Measurements from ENCODE around the gene LRRC28. TPM values are rescaled to one million over a fixed set of nuclear protein-coding genes. Genes with fewer than 3 reads are reported as not detected.

Gene LRRC28
- total RNA-seq, 1 donor from 2014 or later, result 23.8 TPM

GRCh38 chr15:99211926-99212325, 39.4 kb upstream of the LRRC28 start:
- no peaks in the 10 kb centered on the region for H3K9me3 ChIP-seq

GRCh38 chr15:99212406-99212805, 38.9 kb upstream of the LRRC28 start:
- Histone ChIP-seq H3K4me3 (no peak overlapping the region), H3K9me3 (no peaks in the 10 kb centered on the region), H3K36me3 (peaks cover 0 to 3% of the 10 kb centered on the region in 2 donors), H3K27me3 (no peaks in the 10 kb centered on the region), H3K27ac (no peak overlapping the region), H3K4me1 (no peaks in the 10 kb centered on the region)
- TF ChIP-seq POLR2AphosphoS5 (IDR thresholded peaks at IDR 0.05; ENCODE audit: insufficient read depth in 1 of 2, low read depth in 1 of 2) (no peak), CTCF (IDR thresholded peaks at IDR 0.05) (no peak), POLR2A (IDR thresholded peaks at IDR 0.05) (no peak)
- no peak for DNase-seq (ENCODE audit: extremely low spot score in 2 of 2)
- intact Hi-C loops (cut with DNase I), result loop anchor here (2.0 kb wide), 1 partner anchor 108 kb away; the partner anchor contains the start of gene SYNM

More at GRCh38 chr15:99211926-99212325, 39.4 kb upstream of the LRRC28 start:
- DNase-seq (ENCODE audit: extremely low spot score in 2 of 2), result no peak
- H3K4me1 ChIP-seq, result no peaks in the 10 kb centered on the region
- H3K36me3 ChIP-seq, result no peaks in the 10 kb centered on the region
- no peak overlapping the region for H3K27ac ChIP-seq
- no peaks in the 10 kb centered on the region for H3K27me3 ChIP-seq
- TF ChIP-seq POLR2A (IDR thresholded peaks at IDR 0.05), result no peak
- TF ChIP-seq CTCF (IDR thresholded peaks at IDR 0.05), result no peak
- no peak for TF ChIP-seq POLR2AphosphoS5 (IDR thresholded peaks at IDR 0.05; ENCODE audit: insufficient read depth in 1 of 2, low read depth in 1 of 2)
- intact Hi-C loops (cut with DNase I), result loop anchor here (2.0 kb wide), 1 partner anchor 107 kb away; the partner anchor contains the start of gene SYNM
- H3K4me3 ChIP-seq, result no peak overlapping the region

GRCh38 chr15:99213187-99213811, 38.0 kb upstream of the LRRC28 start:
- TF ChIP-seq CTCF (IDR thresholded peaks at IDR 0.05), result peak; percentile 69 to 91 (median 89)
- peak in 1 of 2 donors; percentile 34 for TF ChIP-seq POLR2AphosphoS5 (IDR thresholded peaks at IDR 0.05; ENCODE audit: insufficient read depth in 1 of 2, low read depth in 1 of 2)
- TF ChIP-seq POLR2A (IDR thresholded peaks at IDR 0.05), result no peak
- DNase-seq (ENCODE audit: extremely low spot score in 2 of 2), result no peak
- intact Hi-C loops (cut with DNase I), result loop anchor here (2.0 kb wide), 1 partner anchor 108 kb away; the partner anchor contains the start of gene SYNM
- no peak overlapping the region for H3K27ac ChIP-seq
- H3K4me1 ChIP-seq, result no peaks in the 10 kb centered on the region
- H3K9me3 ChIP-seq, result no peaks in the 10 kb centered on the region
- H3K4me3 ChIP-seq, result no peak overlapping the region
- no peaks in the 10 kb centered on the region for H3K27me3 ChIP-seq
- H3K36me3 ChIP-seq, result peaks cover 0 to 11% of the 10 kb centered on the region in 2 donors

- Histone ChIP-seq H3K27me3 (no peaks in the 10 kb centered on the region), H3K9me3 (no peaks in the 10 kb centered on the region), H3K36me3 (peaks cover 0 to 28% of the 10 kb centered on the region in 2 donors), H3K4me1 (no peaks in the 10 kb centered on the region), H3K4me3 (no peak overlapping the region), H3K27ac (no peak overlapping the region)
- TF ChIP-seq CTCF (IDR thresholded peaks at IDR 0.05), result no peak
- TF ChIP-seq POLR2A (IDR thresholded peaks at IDR 0.05), result no peak
- no peak for TF ChIP-seq POLR2AphosphoS5 (IDR thresholded peaks at IDR 0.05; ENCODE audit: insufficient read depth in 1 of 2, low read depth in 1 of 2)
- intact Hi-C loops (cut with DNase I), result no loop called here
- DNase-seq (ENCODE audit: extremely low spot score in 2 of 2), result no peak
These were observed 26.7 kb upstream of the LRRC28 start for GRCh38 chr15:99224372-99225214.
